Renal cortical epithelial cell (primary cell): ENCODE measurements around the gene TMF1. TPM values are rescaled to one million over a fixed set of nuclear protein-coding genes. Genes with fewer than 3 reads are reported as not detected.

Source experiments
- DNase-seq: peaks from one replicate; pipeline ENCODE4 v3.0.0-alpha.2; 2011; ENCODE audit warnings: low read depth
- total RNA-seq: library from RNA; depleted of rRNA; stranded (reverse); fragments of >200 nt; gene quantifications from 2 replicates; pipeline ENCODE4 v1.2.3, GENCODE V29; 2014

Gene TMF1
- total RNA-seq, 1 donor from 2014 or later: 55.6 TPM

- peak; percentile 72 for DNase-seq
Measured at GRCh38 chr3:69081583-69082262, 29.6 kb upstream of the TMF1 start.

GRCh38 chr3:69080233-69080920 lies 28.2 kb upstream of the TMF1 start, which contains the start of gene UBA3:
Gene UBA3 (minus strand): TSS chr3:69080365. CDS start chr3:69080353, 12 bp downstream.
- DNase-seq: peak; percentile 70

GRCh38 chr3:69079269-69080159 lies 27.4 kb upstream of the TMF1 start:
- DNase-seq: no peak

- DNase-seq: no peak
Measured at GRCh38 chr3:69072928-69073327, 20.8 kb upstream of the TMF1 start.

- DNase-seq: no peak
Measured at GRCh38 chr3:69066121-69066520, 14.0 kb upstream of the TMF1 start.

- no peak for DNase-seq
Measured at GRCh38 chr3:69065318-69065964, 13.3 kb upstream of the TMF1 start.

- DNase-seq: no peak
Measured at GRCh38 chr3:69063636-69064035, 11.5 kb upstream of the TMF1 start.

- DNase-seq: no peak
Measured at GRCh38 chr3:69059688-69060087, 7.6 kb upstream of the TMF1 start.

- no peak for DNase-seq
Measured at GRCh38 chr3:69058947-69059224, 6.8 kb upstream of the TMF1 start.

- no peak for DNase-seq
Measured at GRCh38 chr3:69058180-69058946, 6.2 kb upstream of the TMF1 start.

- no peak for DNase-seq
Measured at GRCh38 chr3:69052472-69052898, 352 bp upstream of the TMF1 start.

- no peak for DNase-seq
Measured at GRCh38 chr3:69048990-69049389, 3.1 kb downstream of the TMF1 start.

GRCh38 chr3:69044608-69045007 lies 7.5 kb downstream of the TMF1 start:
- DNase-seq: no peak

- peak; percentile 9 for DNase-seq
Measured at GRCh38 chr3:69033470-69033869, 18.7 kb downstream of the TMF1 start.

- no peak for DNase-seq
Measured at GRCh38 chr3:69032737-69033136, 19.4 kb downstream of the TMF1 start.

- DNase-seq: no peak
Measured at GRCh38 chr3:69032142-69032541, 20.0 kb downstream of the TMF1 start.

GRCh38 chr3:69031635-69032034 lies 20.5 kb downstream of the TMF1 start:
- no peak for DNase-seq

GRCh38 chr3:69020857-69021256 lies 31.3 kb downstream of the TMF1 start:
- no peak for DNase-seq

- DNase-seq: peak; percentile 19
Measured at GRCh38 chr3:69020424-69020823, 31.7 kb downstream of the TMF1 start.

GRCh38 chr3:69016901-69017300 lies 35.2 kb downstream of the TMF1 start:
- DNase-seq: peak; percentile 23

- DNase-seq: no peak
Measured at GRCh38 chr3:69016102-69016501, 36.0 kb downstream of the TMF1 start.
